ENCODE measurements around the gene IGFL4. TPM values are rescaled to one million over a fixed set of nuclear protein-coding genes. Genes with fewer than 3 reads are reported as not detected.

The IGFL4 gene
- total RNA-seq, 1 experiment from 2014 or later: not detected

DNA sequence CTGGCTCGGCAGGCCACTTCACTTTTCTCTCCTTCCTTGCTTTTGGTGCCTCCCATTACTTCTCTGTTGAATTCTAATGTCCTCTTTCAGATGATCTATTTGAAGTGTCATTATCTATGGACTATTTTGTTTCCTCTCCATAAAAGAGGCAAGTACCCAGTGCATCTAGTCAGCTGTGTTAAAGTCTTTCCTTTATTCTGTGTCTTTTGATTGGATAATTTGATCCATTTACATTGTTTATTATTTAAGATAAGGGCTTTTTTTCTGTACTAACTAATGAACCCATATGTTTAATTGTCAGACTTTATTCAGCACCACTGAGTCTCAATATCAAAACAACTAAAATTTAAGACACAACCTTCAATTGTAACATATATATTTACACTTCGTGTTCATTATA lies 47.3 kb upstream of the IGFL4 start:
- no peaks in the 10 kb centered on the region for H3K4me1 ChIP-seq (ENCODE audit: insufficient read depth, low read length)
- no peak overlapping the region for H3K4me3 ChIP-seq (ENCODE audit: low read length)
- BruUV-seq (replicated peaks): no TSS peak
- peaks cover 35% of the 10 kb centered on the region for H3K27me3 ChIP-seq (ENCODE audit: low read length)
- H3K79me2 ChIP-seq (ENCODE audit: low read length): no peaks in the 10 kb centered on the region
- H3K9me2 ChIP-seq (replicated peaks; ENCODE audit: low read length): no peaks in the 10 kb centered on the region
- no peak overlapping the region for H3K9ac ChIP-seq (ENCODE audit: low read length)
- DNase-seq (no peak), ATAC-seq (no peak)
- TF ChIP-seq EZH2phosphoT487 (IDR thresholded peaks at IDR 0.05; ENCODE audit: borderline replicate concordance, low read length) (no peak), EZH2 (IDR thresholded peaks at IDR 0.05; ENCODE audit: low read length, unreplicated experiment) (no peak), CTCF (conservative IDR thresholded peaks at IDR 0.05; ENCODE audit: low read depth, low read length) (no peak)
- H3K36me3 ChIP-seq (ENCODE audit: low read depth, low read length): no peaks in the 10 kb centered on the region
- H2AFZ ChIP-seq (ENCODE audit: low read length): no peak overlapping the region
- intact Hi-C loops (cut with micrococcal nuclease): no loop called here
- no peak overlapping the region for H3K4me2 ChIP-seq (ENCODE audit: low read length)
- H3F3A ChIP-seq (ENCODE audit: low read length, unreplicated experiment): no peaks in the 10 kb centered on the region
- 0 out of 2 replicates have a peak, but pooled peaks cover 5% of the 10 kb centered on the region for H3K9me3 ChIP-seq (ENCODE audit: low read length)
- no peak overlapping the region for H3K27ac ChIP-seq (ENCODE audit: low read length)
- H4K20me1 ChIP-seq (ENCODE audit: low read length): no peaks in the 10 kb centered on the region
- ChIA-PET CTCF (no interaction called here), POLR2A (ENCODE audit: unreplicated experiment) (no interaction called here)

DNA sequence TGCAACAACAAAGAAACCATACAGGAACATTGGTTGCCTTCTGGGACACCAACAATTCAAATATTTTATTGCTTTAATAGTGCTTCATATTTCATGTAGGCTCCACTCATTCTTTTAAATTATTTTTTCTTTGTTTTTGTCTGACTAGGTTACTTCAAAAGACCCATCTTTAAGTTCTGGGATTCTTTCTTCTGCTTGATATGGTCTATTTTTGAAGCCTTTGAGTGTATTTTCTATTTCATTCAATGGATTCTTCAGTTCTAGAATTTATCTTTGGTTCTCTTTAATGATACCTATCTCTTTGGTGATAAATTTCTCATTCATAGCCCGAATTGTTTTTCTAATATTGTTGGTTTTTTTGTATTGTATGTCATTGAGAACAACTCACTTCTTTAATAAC lies 45.1 kb upstream of the IGFL4 start:
- H2AFZ ChIP-seq (ENCODE audit: low read length): no peak overlapping the region
- TF ChIP-seq EZH2phosphoT487 (IDR thresholded peaks at IDR 0.05; ENCODE audit: borderline replicate concordance, low read length): no peak
- no peak for TF ChIP-seq EZH2 (IDR thresholded peaks at IDR 0.05; ENCODE audit: low read length, unreplicated experiment)
- no peak for TF ChIP-seq CTCF (conservative IDR thresholded peaks at IDR 0.05; ENCODE audit: low read depth, low read length)
- H3K9me2 ChIP-seq (replicated peaks; ENCODE audit: low read length): no peaks in the 10 kb centered on the region
- H3K4me1 ChIP-seq (ENCODE audit: insufficient read depth, low read length): peaks cover 7% of the 10 kb centered on the region
- no peak overlapping the region for H3K4me3 ChIP-seq (ENCODE audit: low read length)
- POLR2A ChIA-PET (ENCODE audit: unreplicated experiment): no interaction called here
- no TSS peak for BruUV-seq (replicated peaks)
- CTCF ChIA-PET: no interaction called here
- DNase-seq: no peak
- H3K9ac ChIP-seq (ENCODE audit: low read length): no peak overlapping the region
- H3K4me2 ChIP-seq (ENCODE audit: low read length): no peak overlapping the region
- no peaks in the 10 kb centered on the region for H4K20me1 ChIP-seq (ENCODE audit: low read length)
- H3K36me3 ChIP-seq (ENCODE audit: low read depth, low read length): no peaks in the 10 kb centered on the region
- peaks cover 32% of the 10 kb centered on the region for H3K27me3 ChIP-seq (ENCODE audit: low read length)
- intact Hi-C loops (cut with micrococcal nuclease): no loop called here
- 0 out of 2 replicates have a peak, but pooled peaks cover 5% of the 10 kb centered on the region for H3K9me3 ChIP-seq (ENCODE audit: low read length)
- no peak for ATAC-seq
- no peak overlapping the region for H3K27ac ChIP-seq (ENCODE audit: low read length)
- H3F3A ChIP-seq (ENCODE audit: low read length, unreplicated experiment): no peaks in the 10 kb centered on the region
- no peaks in the 10 kb centered on the region for H3K79me2 ChIP-seq (ENCODE audit: low read length)

DNA sequence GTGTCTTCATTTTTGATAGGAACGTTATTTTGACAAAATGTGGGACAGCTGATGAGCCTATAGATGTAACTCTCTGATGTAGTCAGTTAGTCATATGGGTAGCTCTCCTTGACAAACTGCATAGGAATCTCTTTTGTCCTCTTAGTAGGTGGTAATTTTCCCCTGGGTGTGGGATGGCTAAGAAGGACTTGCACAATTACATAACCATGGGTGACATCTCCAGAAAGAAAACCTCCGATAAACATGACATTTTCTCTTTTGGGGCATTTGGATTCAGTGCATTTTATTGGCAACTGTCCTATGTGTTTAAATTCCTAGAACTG lies 41.9 kb upstream of the IGFL4 start:
- Histone ChIP-seq H3K9ac (ENCODE audit: low read length) (no peak overlapping the region), H3K79me2 (ENCODE audit: low read length) (no peaks in the 10 kb centered on the region), H3K4me1 (ENCODE audit: insufficient read depth, low read length) (peaks cover 12% of the 10 kb centered on the region), H3K9me3 (ENCODE audit: low read length) (0 out of 2 replicates have a peak, but pooled peaks cover 5% of the 10 kb centered on the region), H3K27ac (ENCODE audit: low read length) (no peak overlapping the region), H3K4me3 (ENCODE audit: low read length) (no peak overlapping the region), H3K9me2 (replicated peaks; ENCODE audit: low read length) (no peaks in the 10 kb centered on the region), H3K4me2 (ENCODE audit: low read length) (no peak overlapping the region), H2AFZ (ENCODE audit: low read length) (no peak overlapping the region), H3K36me3 (ENCODE audit: low read depth, low read length) (no peaks in the 10 kb centered on the region), H3F3A (ENCODE audit: low read length, unreplicated experiment) (no peaks in the 10 kb centered on the region), H3K27me3 (ENCODE audit: low read length) (0 out of 2 replicates have a peak, but pooled peaks cover 3% of the 10 kb centered on the region), H4K20me1 (ENCODE audit: low read length) (no peaks in the 10 kb centered on the region)
- BruUV-seq (replicated peaks): no TSS peak
- ATAC-seq: no peak
- ChIA-PET CTCF (interaction anchor here (0.6 to 1.4 kb wide), 3 partner anchors 94 to 190 kb away, joined by 3 to 13 read pairs (median 5); no protein-coding TSS in a partner anchor), POLR2A (ENCODE audit: unreplicated experiment) (no interaction called here)
- intact Hi-C loops (cut with micrococcal nuclease): loop anchor here (1.0 kb wide), 2 partner anchors 107 to 183 kb away; no protein-coding TSS in a partner anchor
- TF ChIP-seq CTCF (conservative IDR thresholded peaks at IDR 0.05; ENCODE audit: low read depth, low read length) (no peak), EZH2phosphoT487 (IDR thresholded peaks at IDR 0.05; ENCODE audit: borderline replicate concordance, low read length) (no peak), EZH2 (IDR thresholded peaks at IDR 0.05; ENCODE audit: low read length, unreplicated experiment) (no peak)
- DNase-seq: peak; percentile 47
